ENCODE results near the gene FOXL1.

Gene FOXL1

DNA sequence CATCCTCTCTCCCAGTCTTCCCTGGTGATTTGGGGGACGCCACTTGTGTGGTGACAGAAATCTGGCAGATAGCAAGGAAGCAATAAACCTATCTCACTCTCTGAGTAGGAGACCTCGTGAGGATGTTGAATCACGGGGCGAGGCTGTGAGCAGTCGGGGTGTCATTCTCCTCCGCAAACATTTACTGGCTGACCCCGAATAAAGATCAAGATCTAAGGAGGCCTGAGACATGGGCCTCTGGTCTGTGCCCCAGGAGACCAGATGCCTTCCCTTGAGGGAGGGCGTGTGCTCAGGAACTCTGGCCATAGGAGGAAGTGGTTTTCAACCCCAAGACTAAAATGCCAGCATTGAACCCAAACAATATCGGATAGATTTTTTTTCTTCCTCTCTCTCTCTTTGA, 53.1 kb downstream of the FOXL1 start:
- no peaks in the 10 kb centered on the region for H3K36me3 ChIP-seq (ENCODE audit: control insufficient read depth, low read length)
- no peaks in the 10 kb centered on the region for H3F3A ChIP-seq (ENCODE audit: control insufficient read depth, insufficient read depth)
- no peak overlapping the region for H3K27ac ChIP-seq (ENCODE audit: low read depth, low read length)
- no peak overlapping the region for H3K4me3 ChIP-seq (ENCODE audit: low read length)
- H4K20me1 ChIP-seq (ENCODE audit: control insufficient read depth, insufficient read depth, low read depth, low read length): no peaks in the 10 kb centered on the region
- TF ChIP-seq EZH2phosphoT487 (IDR thresholded peaks at IDR 0.05; ENCODE audit: borderline replicate concordance, low read length): no peak
- TF ChIP-seq, protein P1, sequence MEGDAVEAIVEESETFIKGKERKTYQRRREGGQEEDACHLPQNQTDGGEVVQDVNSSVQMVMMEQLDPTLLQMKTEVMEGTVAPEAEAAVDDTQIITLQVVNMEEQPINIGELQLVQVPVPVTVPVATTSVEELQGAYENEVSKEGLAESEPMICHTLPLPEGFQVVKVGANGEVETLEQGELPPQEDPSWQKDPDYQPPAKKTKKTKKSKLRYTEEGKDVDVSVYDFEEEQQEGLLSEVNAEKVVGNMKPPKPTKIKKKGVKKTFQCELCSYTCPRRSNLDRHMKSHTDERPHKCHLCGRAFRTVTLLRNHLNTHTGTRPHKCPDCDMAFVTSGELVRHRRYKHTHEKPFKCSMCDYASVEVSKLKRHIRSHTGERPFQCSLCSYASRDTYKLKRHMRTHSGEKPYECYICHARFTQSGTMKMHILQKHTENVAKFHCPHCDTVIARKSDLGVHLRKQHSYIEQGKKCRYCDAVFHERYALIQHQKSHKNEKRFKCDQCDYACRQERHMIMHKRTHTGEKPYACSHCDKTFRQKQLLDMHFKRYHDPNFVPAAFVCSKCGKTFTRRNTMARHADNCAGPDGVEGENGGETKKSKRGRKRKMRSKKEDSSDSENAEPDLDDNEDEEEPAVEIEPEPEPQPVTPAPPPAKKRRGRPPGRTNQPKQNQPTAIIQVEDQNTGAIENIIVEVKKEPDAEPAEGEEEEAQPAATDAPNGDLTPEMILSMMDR (IDR thresholded peaks at IDR 0.05; ENCODE audit: low read depth, low read length, poor library complexity, severe bottlenecking): no peak
- no peak overlapping the region for H3K4me2 ChIP-seq (ENCODE audit: low read length)
- no peaks in the 10 kb centered on the region for H3K9me2 ChIP-seq (replicated peaks; ENCODE audit: control insufficient read depth, low read length)
- no peaks in the 10 kb centered on the region for H3K79me2 ChIP-seq (ENCODE audit: control insufficient read depth, low read length)
- H3K9me3 ChIP-seq (ENCODE audit: control insufficient read depth, insufficient read depth, low read length): no peaks in the 10 kb centered on the region
- H3K27me3 ChIP-seq (ENCODE audit: control insufficient read depth, low read length): no peaks in the 10 kb centered on the region
- no peaks in the 10 kb centered on the region for H3K4me1 ChIP-seq (ENCODE audit: control insufficient read depth, low read length)
